HT1080 (cell line): ENCODE measurements around the gene PIGA. TPM values are rescaled to one million over a fixed set of nuclear protein-coding genes. Genes with fewer than 3 reads are reported as not detected.
A peak's percentile ranks its signal among the peaks of the same experiment; 100 is the strongest.

Experiments
- DNase-seq: peaks from one replicate; pipeline ENCODE4 v3.0.0-alpha.2; 2015; ENCODE audit warnings: low read depth
- polyA plus RNA-seq, 2 experiments: library from polyadenylated mRNA; depleted of rRNA; stranded (reverse); fragments of >200 nt; gene quantifications; 2 replicates each; pipeline ENCODE4 v1.2.3, GENCODE V29; 2015
- total RNA-seq: library from RNA; depleted of rRNA; stranded (reverse); fragments of >200 nt; shearing (Covaris generic); gene quantifications from 2 replicates; pipeline ENCODE4 v1.2.3, GENCODE V29; 2014; rRNA removed

The PIGA gene
- total RNA-seq, result 6.5 and 7.2 TPM in 2 replicates
- polyA plus RNA-seq (2015; cell fraction: cytosol; rRNA removed), result 8.5 and 11.1 TPM in 2 replicates
- 14.8 and 23.1 TPM in 2 replicates for polyA plus RNA-seq (2015; cell fraction: nucleus; rRNA removed)

GRCh38 chrX:15335135-15336022, at the start of gene PIGA:
Gene PIGA (minus strand): TSS chrX:15335523. CDS start chrX:15331930, 3,593 bp downstream.
- DNase-seq, result peak; percentile 97

GRCh38 chrX:15384304-15384703, 49.0 kb upstream of the PIGA start, which contains the start of gene VEGFD:
Gene VEGFD (minus strand): TSS chrX:15384413. CDS start chrX:15383946, 467 bp downstream.
- no peak for DNase-seq

- DNase-seq, result no peak
These were observed 47.5 kb upstream of the PIGA start for GRCh38 chrX:15382813-15383212.

GRCh38 chrX:15376956-15377355, 41.6 kb upstream of the PIGA start:
- no peak for DNase-seq

DNA sequence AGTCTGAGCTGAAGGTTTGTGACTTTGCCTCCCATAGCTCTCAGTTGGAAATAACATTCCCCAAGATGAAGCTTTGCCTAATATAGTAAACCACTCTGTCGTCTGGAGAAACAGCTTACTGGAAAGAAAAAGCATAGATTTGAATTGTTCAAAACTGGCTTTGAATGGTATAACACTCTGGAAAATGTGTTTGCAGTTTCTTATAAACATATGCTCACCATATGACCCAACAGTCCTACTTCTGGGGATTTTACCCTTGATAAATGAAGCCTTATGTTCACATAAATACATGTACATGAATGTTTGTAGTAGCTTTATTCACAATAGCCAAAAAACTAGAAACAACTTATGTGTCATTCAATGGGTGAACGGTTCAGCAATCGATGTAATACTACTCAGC, 38.7 kb upstream of the PIGA start:
- DNase-seq, result no peak

DNA sequence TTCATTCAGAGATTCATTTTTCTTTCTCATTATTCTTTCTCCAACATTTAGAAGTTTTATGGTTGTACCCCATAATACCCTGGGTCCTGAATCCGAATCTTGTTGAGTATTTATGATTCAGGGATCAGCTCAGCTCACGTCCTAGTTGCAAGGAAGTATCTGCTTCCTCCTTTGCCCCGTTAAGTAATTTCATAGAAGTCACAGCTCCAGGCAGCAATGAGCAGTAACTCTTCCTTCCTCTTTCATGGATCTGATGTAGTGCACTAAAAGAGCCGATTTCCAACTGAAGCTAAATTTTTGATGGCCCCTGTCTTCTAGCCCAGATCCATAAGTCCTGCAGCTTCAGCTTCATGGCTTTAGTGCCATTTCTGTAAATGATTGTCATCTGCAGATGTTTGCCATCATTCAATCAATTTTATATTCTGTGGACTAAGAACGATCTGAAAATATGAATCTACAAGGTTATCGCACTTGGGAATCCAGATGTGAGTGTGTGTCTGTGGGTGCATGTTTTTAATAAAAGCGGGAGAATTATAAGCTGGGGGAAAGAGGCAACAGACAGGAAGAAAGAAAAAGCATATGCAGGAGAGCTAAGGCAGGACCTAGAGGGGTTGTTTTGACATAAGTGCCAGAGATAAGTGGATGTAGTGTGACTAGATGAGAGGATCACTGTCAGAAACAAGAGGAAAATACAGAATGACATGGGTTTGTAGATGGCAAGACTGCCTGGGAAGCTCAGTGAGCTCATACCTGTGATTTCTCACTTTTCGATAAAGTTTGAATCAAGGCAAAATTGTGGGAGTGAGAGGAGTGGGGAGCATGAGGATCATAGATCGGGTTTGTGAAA, 31.4 kb upstream of the PIGA start:
- DNase-seq, result no peak

- no peak for DNase-seq
These were observed 24.4 kb upstream of the PIGA start for GRCh38 chrX:15359701-15360100.

- no peak for DNase-seq
These were observed 23.2 kb upstream of the PIGA start for GRCh38 chrX:15358533-15358932.

GRCh38 chrX:15356444-15356843, 21.1 kb upstream of the PIGA start:
- DNase-seq, result no peak

DNA sequence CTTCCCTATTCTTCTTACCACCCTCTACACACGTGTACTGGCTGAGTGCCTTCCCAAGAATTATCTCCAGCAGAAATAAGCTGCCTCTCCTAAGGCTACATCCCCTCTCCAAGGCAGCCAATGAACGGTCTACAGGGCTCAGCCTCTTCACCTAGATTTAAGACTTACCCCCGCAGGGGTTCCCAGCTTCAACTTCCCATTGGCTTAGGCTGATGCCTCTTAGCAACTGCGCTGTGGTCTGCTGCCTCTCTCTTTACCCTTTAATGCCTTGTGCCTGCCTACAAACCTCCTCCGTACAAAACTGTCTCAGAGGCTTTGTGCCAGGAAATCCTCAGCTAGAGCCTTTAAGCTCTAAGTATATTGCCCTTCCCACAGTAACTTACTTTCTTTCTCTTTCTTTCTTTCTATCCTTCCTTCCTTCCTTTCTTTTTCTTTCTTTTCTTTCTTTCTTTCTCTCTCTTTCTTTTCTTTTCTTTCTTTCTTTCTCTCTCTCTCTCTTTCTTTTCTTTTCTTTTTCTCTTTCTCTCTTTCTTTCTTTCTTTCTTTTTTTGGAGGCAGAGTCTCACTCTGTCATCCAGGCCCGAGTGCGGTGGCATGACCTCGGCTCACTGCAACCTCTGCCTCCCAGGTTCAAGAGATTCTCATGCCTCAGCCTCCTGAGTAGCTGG, 15.1 kb upstream of the PIGA start:
- no peak for DNase-seq

DNA sequence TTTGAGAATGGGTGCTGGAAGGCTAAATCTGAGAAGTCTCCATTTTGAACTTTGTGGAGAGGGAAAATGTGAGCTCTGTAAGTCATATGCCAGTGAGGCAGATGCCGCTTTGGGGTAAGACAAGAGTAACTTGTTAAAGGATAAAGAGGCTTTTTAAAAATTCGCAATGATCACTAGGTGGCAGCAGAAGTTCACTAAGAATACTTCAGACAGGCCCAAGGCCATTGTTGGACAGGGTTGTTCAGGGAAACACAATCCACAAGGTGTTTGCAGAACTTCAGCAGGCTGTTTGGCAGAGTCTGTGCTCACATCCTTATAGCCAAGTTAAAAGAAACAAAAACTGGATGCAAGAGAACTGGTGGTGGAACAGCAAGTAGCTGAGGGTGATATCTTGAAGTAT, 13.7 kb upstream of the PIGA start:
- peak; percentile 39 for DNase-seq

DNA sequence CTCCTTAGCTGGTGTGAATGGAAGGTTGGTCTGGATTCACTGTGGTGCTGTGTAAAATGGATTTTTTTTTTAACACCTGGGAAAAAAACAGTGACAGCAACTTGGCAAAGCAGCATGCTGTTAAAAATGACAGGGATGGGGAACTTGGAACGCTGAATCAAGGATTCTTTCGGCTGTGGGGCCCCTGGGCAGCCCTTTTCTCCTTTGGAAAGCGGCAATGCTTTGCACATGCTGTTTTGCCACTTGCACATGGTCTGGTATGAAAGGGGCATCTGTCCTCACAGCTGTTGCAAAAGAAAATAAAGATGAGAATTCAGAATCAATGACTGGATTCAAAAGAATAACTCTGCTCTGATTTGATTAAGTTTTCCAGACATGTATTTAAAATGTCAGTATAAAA, 10.7 kb upstream of the PIGA start:
- DNase-seq, result no peak

DNA sequence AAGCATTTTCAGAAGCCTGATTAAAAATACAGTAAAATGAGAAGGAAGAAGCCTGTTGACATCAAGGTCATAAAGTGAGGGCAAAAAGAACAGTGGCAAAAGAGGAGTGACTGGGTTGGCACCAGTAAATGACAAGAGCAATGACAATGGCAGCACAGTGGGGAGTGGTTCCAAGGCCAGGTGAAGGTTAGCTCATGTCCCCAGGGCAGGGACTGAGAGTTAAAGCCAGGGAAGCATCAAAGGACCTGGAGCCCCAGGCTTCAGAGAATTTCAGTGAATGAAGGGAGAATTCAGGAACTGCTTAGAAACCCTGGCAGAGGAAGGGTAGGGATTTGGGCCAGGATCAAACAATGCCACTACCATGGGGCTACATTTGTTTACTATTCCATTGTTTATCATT, 8.8 kb upstream of the PIGA start:
- DNase-seq, result no peak

GRCh38 chrX:15343075-15343476, 7.8 kb upstream of the PIGA start:
- DNase-seq, result no peak

- DNase-seq, result no peak
These were observed 5.5 kb upstream of the PIGA start for GRCh38 chrX:15340867-15341266.

- DNase-seq, result peak; percentile 39
These were observed 695 bp upstream of the PIGA start for GRCh38 chrX:15336023-15336413.

- peak; percentile 0 for DNase-seq
These were observed 762 bp downstream of the PIGA start for GRCh38 chrX:15334561-15334960.

DNA sequence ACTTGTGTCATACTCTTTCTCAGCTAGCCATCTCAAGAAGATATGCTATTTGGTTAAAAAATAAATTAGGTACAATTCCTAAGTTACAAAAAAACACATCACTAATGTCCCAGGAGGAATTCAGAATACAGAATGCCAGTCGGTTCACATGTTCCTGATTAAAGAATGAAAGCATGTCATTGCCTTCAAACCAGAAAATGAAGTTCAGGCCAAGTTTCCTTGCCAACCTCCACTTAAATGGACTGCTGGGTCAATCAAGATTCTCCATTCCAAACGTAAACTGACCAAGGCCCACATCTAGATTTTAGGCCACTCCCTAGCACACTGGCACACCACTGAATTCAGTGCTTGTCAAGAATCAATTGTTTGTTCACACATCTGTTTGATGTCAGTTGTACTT, 6.5 kb downstream of the PIGA start:
- DNase-seq, result no peak

GRCh38 chrX:15328131-15328530, 7.2 kb downstream of the PIGA start:
- DNase-seq, result no peak

DNA sequence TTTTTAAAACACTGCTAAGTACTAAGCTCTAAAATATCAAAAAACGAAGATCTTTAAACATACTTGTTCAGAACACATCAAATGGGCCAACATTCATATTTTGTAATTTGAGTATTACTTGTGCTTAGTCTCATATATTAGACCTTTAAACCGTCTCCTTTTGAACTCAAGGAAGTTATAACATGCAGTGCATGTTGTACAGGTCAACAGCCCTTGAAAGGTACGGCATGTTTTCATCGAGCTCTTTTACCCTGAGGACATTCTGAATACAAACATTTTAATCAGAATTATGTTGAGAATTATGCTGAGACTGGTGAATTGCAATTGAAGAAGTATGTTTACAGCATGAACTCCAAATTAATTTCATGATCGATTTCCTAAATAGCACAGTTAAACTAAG, 12.9 kb downstream of the PIGA start:
- DNase-seq, result no peak

- DNase-seq, result no peak
These were observed 13.3 kb downstream of the PIGA start for GRCh38 chrX:15322072-15322471.

DNA sequence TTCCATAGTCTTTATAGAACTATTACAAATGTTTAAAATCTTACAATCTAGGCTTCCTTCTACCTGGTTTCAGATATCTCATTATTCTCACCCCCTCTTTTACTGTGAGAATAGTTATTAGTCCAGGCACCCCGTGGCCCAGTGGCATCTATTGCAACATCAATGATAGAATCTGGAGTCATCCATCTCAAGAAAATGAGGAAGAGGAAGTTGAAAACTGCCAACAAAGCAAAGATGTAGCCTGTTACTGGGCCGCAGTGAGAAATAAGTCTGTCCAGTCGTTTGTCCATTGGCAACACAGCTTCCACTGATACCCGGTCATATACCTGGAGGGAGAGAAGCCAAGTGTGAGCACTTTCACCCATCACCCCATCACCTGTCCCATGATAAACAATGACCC, 13.9 kb downstream of the PIGA start:
- DNase-seq, result no peak
